Left ventricle myocardium inferior (tissue), 1 donor: ENCODE measurements around the gene EIF4E2. TPM values are rescaled to one million over a fixed set of nuclear protein-coding genes. Genes with fewer than 3 reads are reported as not detected.

Experiments
- DNase-seq: peaks from one replicate; pipeline ENCODE4 v3.0.0-alpha.2; 2020
- H3K27ac ChIP-seq: fragments of 200-600 bp; replicated peaks from 2 replicates; pipeline ENCODE4 v1.8.0; 2021
- H3K27me3 ChIP-seq: fragments of 200-600 bp; 2 replicates; pipeline ENCODE4 v1.8.0; 2021; ENCODE audit warnings: low read depth
- H3K36me3 ChIP-seq: fragments of 200-600 bp; 2 replicates; pipeline ENCODE4 v1.8.0; 2021
- H3K4me1 ChIP-seq: fragments of 200-600 bp; 2 replicates; pipeline ENCODE4 v1.8.0; 2021
- H3K4me3 ChIP-seq: fragments of 200-600 bp; 2 replicates; pipeline ENCODE4 v1.8.0; 2021; ENCODE audit warnings: mild to moderate bottlenecking, moderate library complexity
- H3K9me3 ChIP-seq: fragments of 200-600 bp; replicated peaks from 2 replicates; pipeline ENCODE4 v1.8.0; 2021
- intact Hi-C: fragments of 100-400 bp; cut with micrococcal nuclease; formaldehyde crosslinking; loops from one replicate; pipeline ENCODE4 v1.11.0; 2022
- total RNA-seq: library from RNA; stranded (reverse); fragmentation: NEBNext Ultra II Directional; extraction: Animal tissue kit (Norgen Biotek cat#: 25700); gene quantifications from one replicate; pipeline ENCODE4 v1.2.1, GENCODE V29; 2021
- TF ChIP-seq, protein P1 (sequence below): fragments of 200-600 bp; IDR thresholded peaks from 2 replicates; pipeline ENCODE4 v1.8.0; 2021; ENCODE audit warnings: antibody characterized with exemption, mild to moderate bottlenecking, borderline replicate concordance
- donor health status: DM: no; HTN: yes; CAD: no; lungs with severe emphysema.

Gene EIF4E2
- total RNA-seq, 1 donor from 2014 or later, result 44.2 TPM

DNA sequence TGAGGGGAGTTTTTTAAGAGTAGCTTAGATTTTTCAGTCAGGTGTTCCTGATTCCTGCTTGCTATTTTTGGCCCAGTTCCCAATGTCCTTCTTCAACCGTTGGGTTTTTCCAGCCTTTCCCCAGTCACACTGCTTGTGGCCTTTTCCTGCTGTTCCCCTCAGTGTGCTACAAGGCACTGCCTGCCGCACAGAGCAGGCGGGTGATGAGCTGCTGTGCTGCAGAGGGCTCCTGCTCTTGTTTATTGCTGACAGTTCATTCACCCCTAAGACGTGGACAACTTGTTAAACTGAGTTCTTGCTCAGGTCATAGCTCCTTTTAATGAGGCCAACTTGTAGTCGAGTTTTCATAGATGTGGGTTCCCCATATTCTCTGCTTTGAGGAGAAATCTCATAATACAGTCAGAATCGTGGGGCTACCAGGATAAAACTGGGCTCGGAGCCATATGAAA is 20.6 kb downstream of the EIF4E2 start:
- DNase-seq, result no peak
- intact Hi-C loops, result no loop called here
- Histone ChIP-seq H3K9me3 (no peaks in the 10 kb centered on the region), H3K4me1 (peaks cover 19% of the 10 kb centered on the region), H3K4me3 (no peak overlapping the region), H3K27me3 (no peaks in the 10 kb centered on the region), H3K36me3 (peaks cover 93% of the 10 kb centered on the region), H3K27ac (no peak overlapping the region)
- TF ChIP-seq, protein P1, sequence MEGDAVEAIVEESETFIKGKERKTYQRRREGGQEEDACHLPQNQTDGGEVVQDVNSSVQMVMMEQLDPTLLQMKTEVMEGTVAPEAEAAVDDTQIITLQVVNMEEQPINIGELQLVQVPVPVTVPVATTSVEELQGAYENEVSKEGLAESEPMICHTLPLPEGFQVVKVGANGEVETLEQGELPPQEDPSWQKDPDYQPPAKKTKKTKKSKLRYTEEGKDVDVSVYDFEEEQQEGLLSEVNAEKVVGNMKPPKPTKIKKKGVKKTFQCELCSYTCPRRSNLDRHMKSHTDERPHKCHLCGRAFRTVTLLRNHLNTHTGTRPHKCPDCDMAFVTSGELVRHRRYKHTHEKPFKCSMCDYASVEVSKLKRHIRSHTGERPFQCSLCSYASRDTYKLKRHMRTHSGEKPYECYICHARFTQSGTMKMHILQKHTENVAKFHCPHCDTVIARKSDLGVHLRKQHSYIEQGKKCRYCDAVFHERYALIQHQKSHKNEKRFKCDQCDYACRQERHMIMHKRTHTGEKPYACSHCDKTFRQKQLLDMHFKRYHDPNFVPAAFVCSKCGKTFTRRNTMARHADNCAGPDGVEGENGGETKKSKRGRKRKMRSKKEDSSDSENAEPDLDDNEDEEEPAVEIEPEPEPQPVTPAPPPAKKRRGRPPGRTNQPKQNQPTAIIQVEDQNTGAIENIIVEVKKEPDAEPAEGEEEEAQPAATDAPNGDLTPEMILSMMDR, result no peak

DNA sequence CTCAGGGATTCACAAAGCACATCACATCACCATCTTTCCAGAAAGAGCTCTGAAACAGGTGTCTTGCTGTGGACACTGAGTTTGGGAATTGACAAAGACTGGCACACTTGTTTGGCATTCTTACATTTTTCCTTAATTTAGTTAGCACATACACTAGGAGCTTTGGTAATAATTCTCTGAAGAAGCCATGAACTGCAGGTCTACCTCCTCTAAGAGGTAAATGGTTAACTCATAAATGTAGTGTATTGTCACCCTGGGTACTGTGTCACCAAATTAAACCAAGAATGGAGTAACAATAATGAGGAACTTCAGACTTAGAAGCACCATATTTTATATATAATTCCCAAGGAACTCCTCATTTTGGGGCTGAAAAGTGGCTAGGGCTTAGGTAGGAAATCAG is 22.6 kb downstream of the EIF4E2 start:
- DNase-seq, result no peak
- no peak overlapping the region for H3K27ac ChIP-seq
- TF ChIP-seq, protein P1, result no peak
- H3K4me3 ChIP-seq, result no peak overlapping the region
- intact Hi-C loops, result no loop called here
- H3K9me3 ChIP-seq, result no peaks in the 10 kb centered on the region
- peaks cover 88% of the 10 kb centered on the region for H3K36me3 ChIP-seq
- H3K27me3 ChIP-seq, result no peaks in the 10 kb centered on the region
- H3K4me1 ChIP-seq, result peaks cover 19% of the 10 kb centered on the region

DNA sequence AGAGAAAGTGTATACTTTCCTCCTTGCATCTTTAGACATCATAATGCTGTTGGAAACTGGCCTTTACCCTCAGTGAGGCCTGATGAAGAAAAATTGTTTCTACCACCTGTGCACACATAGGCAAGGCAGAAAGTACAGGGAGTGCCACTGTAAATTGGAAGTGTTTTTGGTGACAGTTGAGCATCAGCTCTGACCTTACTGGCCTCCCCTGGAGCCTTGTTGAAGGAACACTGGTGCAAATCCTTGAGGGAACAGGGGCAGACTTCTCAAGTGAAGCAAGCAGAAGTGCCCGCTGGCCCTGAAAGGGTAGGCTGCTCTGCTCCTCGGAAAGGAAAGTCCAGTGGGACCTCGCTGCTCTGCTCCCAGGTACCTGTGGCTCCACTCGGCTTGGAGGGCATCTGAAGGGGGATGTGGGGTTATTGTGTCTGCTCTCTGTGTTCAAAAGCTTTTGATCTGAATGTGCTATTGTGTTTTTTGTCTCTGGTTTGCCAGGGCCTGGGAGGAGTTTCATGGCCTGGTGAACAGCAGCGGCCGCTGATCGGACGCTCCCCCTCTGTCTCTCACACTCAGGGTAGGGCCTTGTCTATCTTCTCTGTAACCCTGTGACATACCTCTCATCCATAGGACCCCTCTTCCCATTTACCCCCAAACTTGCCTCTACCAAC is 23.4 kb downstream of the EIF4E2 start:
- peaks cover 81% of the 10 kb centered on the region for H3K36me3 ChIP-seq
- DNase-seq, result no peak
- no peak overlapping the region for H3K27ac ChIP-seq
- intact Hi-C loops, result no loop called here
- TF ChIP-seq, protein P1, result no peak
- H3K9me3 ChIP-seq, result no peaks in the 10 kb centered on the region
- no peaks in the 10 kb centered on the region for H3K27me3 ChIP-seq
- no peak overlapping the region for H3K4me3 ChIP-seq
- peaks cover 15% of the 10 kb centered on the region for H3K4me1 ChIP-seq

DNA sequence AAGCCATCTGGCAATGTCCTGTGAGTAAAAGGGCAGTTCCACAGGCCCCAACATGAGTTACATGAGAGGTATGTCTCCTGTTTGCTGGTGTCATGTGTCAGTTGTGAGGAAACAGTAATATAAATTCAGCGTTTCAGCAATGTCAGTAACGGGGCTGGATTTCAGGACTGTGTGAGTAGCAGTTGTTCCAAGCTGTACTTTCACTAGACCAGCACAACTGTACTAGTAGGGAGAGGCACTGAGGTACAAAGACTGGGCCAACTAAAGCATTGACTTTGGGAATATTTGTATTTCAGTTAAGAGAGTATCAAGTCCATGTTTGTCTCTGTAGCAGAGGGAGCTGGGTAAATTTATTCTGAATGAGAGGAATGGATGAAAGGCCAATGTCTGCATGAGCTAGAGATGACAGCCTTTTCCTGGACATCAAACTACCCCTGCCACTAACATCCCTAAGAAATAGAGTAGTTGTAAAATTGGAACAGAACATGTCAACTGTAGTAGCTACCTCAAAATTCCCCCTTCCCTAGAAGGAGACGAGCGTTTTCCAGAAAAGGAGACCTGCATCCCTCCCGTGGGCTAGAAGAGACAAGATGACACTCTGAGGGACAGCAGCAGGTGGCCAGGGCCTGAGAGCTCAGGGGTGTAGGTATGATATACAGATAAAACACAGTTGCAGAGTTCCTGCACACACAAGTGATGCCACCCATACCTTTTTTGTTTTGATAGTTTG is 24.4 kb downstream of the EIF4E2 start:
- Histone ChIP-seq H3K4me3 (no peak overlapping the region), H3K36me3 (peaks cover 71% of the 10 kb centered on the region), H3K9me3 (no peaks in the 10 kb centered on the region), H3K4me1 (peaks cover 15% of the 10 kb centered on the region), H3K27ac (no peak overlapping the region), H3K27me3 (no peaks in the 10 kb centered on the region)
- no peak for DNase-seq
- TF ChIP-seq, protein P1, result no peak
- intact Hi-C loops, result no loop called here

DNA sequence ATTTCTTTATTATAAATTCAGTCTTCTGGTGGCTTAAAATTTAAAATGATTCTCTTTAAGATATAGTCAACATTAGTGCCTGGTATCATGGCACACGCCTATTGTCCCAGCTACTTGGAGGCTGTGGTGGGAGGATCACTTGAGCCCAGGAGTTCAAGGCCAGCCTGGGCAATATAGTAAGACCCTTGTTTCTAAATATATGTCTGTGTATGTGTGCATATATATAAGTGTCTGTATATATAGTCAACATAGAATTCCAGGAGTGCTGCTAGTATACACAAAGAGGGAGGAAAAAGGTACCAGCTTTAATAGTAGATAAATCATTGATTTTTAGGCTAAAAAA is 24.9 kb downstream of the EIF4E2 start:
- Histone ChIP-seq H3K9me3 (no peaks in the 10 kb centered on the region), H3K27ac (no peak overlapping the region), H3K36me3 (peaks cover 66% of the 10 kb centered on the region), H3K4me1 (peaks cover 15% of the 10 kb centered on the region), H3K4me3 (no peak overlapping the region), H3K27me3 (no peaks in the 10 kb centered on the region)
- TF ChIP-seq, protein P1, result no peak
- intact Hi-C loops, result no loop called here
- no peak for DNase-seq
